ENCODE results near the gene NTMT1. TPM values are rescaled to one million over a fixed set of nuclear protein-coding genes. Genes with fewer than 3 reads are reported as not detected.

The NTMT1 gene
- total and polyA plus RNA-seq, 12 donors = 27.2 to 190 (median 73.6) TPM

DNA sequence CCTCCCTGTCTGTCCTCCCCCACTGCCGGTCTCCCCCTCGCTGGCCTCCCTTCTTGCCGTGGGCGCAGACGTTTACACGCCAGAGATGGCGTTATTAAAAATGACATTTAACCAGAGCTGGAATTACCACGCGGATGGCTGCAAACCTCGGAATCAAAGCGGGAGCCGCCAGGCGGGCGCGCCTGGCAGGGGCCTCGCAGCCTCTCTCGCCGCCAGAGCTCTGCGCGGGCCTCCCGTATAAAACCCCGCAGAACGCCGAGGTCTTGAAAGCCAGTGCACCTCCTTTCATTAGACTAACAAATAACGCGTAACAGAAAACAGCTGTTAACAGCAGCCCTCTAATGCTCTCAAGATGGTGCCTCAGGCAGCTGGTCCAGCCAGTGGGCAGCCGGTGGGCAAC lies 49.7 kb downstream of the NTMT1 start:
- H3K4me1 ChIP-seq (replicated peaks in 1 of 2) = no peaks in the 10 kb centered on the region
- H3K27me3 ChIP-seq = no peaks in the 10 kb centered on the region
- TF ChIP-seq POLR2A (IDR thresholded peaks at IDR 0.05) = no peak
- TF ChIP-seq, protein P1, sequence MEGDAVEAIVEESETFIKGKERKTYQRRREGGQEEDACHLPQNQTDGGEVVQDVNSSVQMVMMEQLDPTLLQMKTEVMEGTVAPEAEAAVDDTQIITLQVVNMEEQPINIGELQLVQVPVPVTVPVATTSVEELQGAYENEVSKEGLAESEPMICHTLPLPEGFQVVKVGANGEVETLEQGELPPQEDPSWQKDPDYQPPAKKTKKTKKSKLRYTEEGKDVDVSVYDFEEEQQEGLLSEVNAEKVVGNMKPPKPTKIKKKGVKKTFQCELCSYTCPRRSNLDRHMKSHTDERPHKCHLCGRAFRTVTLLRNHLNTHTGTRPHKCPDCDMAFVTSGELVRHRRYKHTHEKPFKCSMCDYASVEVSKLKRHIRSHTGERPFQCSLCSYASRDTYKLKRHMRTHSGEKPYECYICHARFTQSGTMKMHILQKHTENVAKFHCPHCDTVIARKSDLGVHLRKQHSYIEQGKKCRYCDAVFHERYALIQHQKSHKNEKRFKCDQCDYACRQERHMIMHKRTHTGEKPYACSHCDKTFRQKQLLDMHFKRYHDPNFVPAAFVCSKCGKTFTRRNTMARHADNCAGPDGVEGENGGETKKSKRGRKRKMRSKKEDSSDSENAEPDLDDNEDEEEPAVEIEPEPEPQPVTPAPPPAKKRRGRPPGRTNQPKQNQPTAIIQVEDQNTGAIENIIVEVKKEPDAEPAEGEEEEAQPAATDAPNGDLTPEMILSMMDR (IDR thresholded peaks at IDR 0.05) = no peak
- no peaks in the 10 kb centered on the region for H3K36me3 ChIP-seq (replicated peaks in 1 of 2)
- intact Hi-C loops (cut with DNase I) = no loop called here
- 71 to 80% (median 78%) methylated on average over 15 to 27 of the region's 27 CpGs for WGBS, 4 donors
- H3K9me3 ChIP-seq (replicated peaks in 1 of 3) = no peaks in the 10 kb centered on the region
- no peak overlapping the region for H3K27ac ChIP-seq
- no peak for DNase-seq
- no peak overlapping the region for H3K4me3 ChIP-seq

DNA sequence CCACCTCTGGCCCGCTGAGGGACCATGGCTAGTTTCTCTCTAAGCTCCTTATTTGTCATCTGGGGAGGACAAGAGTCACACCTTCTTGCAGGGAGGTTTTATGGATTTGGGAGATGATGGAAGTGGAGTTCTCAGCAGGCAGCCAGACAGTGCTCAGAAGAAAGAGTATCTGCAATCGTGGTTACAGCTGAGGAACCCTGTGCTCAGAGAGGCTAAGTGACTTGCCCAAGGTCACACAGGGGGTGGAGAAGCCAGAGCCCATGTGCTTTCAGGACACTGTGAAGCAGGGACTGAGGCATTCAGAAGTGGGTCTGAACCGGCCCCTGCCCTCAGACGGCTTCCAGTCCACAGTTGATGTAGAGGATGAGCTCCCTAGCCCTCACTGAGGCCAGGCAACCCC lies 50.3 kb downstream of the NTMT1 start:
- H3K36me3 ChIP-seq (replicated peaks in 1 of 2) = no peaks in the 10 kb centered on the region
- TF ChIP-seq POLR2A (IDR thresholded peaks at IDR 0.05) = no peak
- TF ChIP-seq, protein P1 (IDR thresholded peaks at IDR 0.05) = no peak
- no peaks in the 10 kb centered on the region for H3K9me3 ChIP-seq (replicated peaks in 1 of 3)
- WGBS, 4 donors = 73 to 86% (median 81%) methylated on average over 3 to 4 of the region's 4 CpGs
- H3K27ac ChIP-seq = no peak overlapping the region
- H3K27me3 ChIP-seq = no peaks in the 10 kb centered on the region
- intact Hi-C loops (cut with DNase I) = no loop called here
- no peak for DNase-seq
- H3K4me1 ChIP-seq (replicated peaks in 1 of 2) = no peaks in the 10 kb centered on the region
- H3K4me3 ChIP-seq = no peak overlapping the region

DNA sequence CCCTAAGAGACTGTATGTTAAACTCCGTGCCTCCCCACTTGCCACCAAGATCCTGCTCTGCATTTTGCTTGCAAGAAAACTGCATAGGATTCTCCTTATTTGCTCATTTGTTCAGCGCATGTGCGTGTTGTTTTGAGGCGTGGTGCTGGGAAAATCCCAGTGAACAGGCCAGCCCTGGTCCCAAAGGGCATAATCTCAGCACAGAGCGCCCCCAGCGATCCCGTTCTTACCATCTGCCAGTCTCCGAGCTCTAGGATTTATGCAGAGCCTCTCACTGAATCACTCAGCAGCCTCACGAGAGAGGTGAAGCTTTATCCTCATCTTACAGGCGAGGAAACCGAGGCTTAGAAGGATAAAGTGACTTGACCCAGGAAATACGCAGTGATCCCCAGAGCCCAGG lies 51.0 kb downstream of the NTMT1 start:
- no peaks in the 10 kb centered on the region for H3K27me3 ChIP-seq
- DNase-seq = no peak
- no peaks in the 10 kb centered on the region for H3K36me3 ChIP-seq (replicated peaks in 1 of 2)
- intact Hi-C loops (cut with DNase I) = no loop called here
- H3K4me1 ChIP-seq (replicated peaks in 1 of 2) = no peaks in the 10 kb centered on the region
- H3K9me3 ChIP-seq (replicated peaks in 1 of 3) = no peaks in the 10 kb centered on the region
- H3K4me3 ChIP-seq = no peak overlapping the region
- H3K27ac ChIP-seq = no peak overlapping the region
- TF ChIP-seq, protein P1 (IDR thresholded peaks at IDR 0.05) = no peak
- no peak for TF ChIP-seq POLR2A (IDR thresholded peaks at IDR 0.05)
- WGBS, 4 donors = 80 to 89% (median 84%) methylated on average over 10 to 12 of the region's 12 CpGs

DNA sequence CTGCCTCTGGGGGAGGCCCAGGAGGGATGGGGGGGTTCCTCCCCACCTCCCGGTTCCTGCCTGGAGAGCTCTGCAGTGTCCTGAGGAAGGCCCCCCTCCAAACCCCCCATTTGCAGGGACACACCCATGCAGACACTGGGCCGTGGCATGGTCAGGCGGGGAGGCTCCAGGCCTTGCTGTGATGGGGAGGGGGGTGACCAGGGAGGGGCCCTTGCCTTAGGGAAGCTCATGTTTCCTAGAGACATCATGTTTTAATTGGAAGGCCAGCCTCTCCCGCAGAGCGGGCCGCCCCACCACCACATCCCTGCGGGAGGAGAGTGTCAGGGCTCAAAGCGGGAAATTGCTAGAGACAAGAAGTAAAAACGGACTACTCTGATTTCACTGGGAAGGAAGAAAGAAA lies 51.5 kb downstream of the NTMT1 start:
- Histone ChIP-seq H3K9me3 (replicated peaks in 1 of 3) (no peaks in the 10 kb centered on the region), H3K36me3 (replicated peaks in 1 of 2) (no peaks in the 10 kb centered on the region), H3K27me3 (no peaks in the 10 kb centered on the region), H3K4me3 (no peak overlapping the region), H3K4me1 (replicated peaks in 1 of 2) (no peaks in the 10 kb centered on the region), H3K27ac (no peak overlapping the region)
- 64 to 89% (median 82%) methylated on average over 6 to 9 of the region's 9 CpGs for WGBS, 4 donors
- DNase-seq = no peak
- TF ChIP-seq, protein P1 (IDR thresholded peaks at IDR 0.05) = no peak
- TF ChIP-seq POLR2A (IDR thresholded peaks at IDR 0.05) = no peak
- intact Hi-C loops (cut with DNase I) = no loop called here

Measured in adrenal gland (tissue), 12 donors.